Neural progenitor cell (in vitro differentiated cells): Measurements from ENCODE around the gene GABRD.

Source experiments
- EZH2 ChIP-seq: fragments of 200-600 bp; sonication (generic); IDR thresholded peaks from 2 replicates; pipeline ENCODE4 v1.6.1; 2017; ENCODE audit warnings: antibody characterized with exemption, mild to moderate bottlenecking, moderate library complexity
- TF ChIP-seq, protein P1 (sequence below): fragments of 200-600 bp; sonication (generic); IDR thresholded peaks from 2 replicates; pipeline ENCODE4 v1.5.1; 2017; ENCODE audit warnings: antibody characterized with exemption, mild to moderate bottlenecking

DNA sequence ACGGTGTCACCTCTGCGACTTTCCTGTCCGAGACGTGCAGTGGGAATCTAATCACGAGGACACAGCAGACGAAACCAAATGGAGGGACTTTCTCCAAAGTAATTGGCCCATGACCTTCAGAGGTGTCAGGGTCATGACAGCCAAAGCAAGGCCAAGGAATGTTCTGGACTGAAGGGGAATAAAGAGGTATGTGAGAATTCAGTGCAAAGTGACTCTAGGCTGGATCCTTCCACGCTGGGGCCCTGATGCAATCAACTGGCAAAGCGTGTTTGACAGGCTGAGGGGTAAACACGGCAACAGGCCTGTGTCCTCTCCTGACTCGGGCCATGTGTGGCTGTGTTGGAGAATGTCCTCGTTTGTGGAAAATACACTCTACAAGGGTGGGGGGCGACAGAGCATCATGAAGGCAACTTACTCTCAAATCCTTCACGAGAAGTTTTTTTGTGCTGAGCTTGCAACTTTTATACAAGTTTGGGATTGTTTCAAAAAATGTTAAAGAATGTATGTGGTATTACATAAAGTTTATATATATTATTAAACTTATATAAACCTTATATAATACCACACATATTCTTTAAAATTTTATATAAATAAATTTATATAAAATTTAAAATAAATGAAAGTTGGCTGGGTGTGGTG is 17.3 kb upstream of the GABRD start:
- TF ChIP-seq, protein P1, sequence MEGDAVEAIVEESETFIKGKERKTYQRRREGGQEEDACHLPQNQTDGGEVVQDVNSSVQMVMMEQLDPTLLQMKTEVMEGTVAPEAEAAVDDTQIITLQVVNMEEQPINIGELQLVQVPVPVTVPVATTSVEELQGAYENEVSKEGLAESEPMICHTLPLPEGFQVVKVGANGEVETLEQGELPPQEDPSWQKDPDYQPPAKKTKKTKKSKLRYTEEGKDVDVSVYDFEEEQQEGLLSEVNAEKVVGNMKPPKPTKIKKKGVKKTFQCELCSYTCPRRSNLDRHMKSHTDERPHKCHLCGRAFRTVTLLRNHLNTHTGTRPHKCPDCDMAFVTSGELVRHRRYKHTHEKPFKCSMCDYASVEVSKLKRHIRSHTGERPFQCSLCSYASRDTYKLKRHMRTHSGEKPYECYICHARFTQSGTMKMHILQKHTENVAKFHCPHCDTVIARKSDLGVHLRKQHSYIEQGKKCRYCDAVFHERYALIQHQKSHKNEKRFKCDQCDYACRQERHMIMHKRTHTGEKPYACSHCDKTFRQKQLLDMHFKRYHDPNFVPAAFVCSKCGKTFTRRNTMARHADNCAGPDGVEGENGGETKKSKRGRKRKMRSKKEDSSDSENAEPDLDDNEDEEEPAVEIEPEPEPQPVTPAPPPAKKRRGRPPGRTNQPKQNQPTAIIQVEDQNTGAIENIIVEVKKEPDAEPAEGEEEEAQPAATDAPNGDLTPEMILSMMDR = no peak
- TF ChIP-seq EZH2 = no peak
